Neural cell (in vitro differentiated cells): Measurements from ENCODE around the gene C1orf87.

Source experiments
- EZH2 ChIP-seq: fragments of 200-600, 300-800 bp; shearing (Covaris generic), sonication (generic); IDR thresholded peaks from 2 replicates; pipeline ENCODE4 v1.6.1; 2014; ENCODE audit warnings: antibody characterized with exemption, low read length, borderline replicate concordance, mild to moderate bottlenecking; ENCODE audit not compliant: insufficient read depth, poor library complexity, severe bottlenecking
- POLR2AphosphoS5 ChIP-seq: IDR thresholded peaks from 2 replicates; pipeline ENCODE4 v1.6.1; 2012
- RAD21 ChIP-seq: fragments of 450-650 bp; conservative IDR thresholded peaks from 2 replicates; pipeline ENCODE4 v1.6.1; 2014; ENCODE audit warnings: antibody characterized with exemption, mild to moderate bottlenecking, moderate library complexity
- TAF1 ChIP-seq: IDR thresholded peaks from 2 replicates; pipeline ENCODE4 v1.6.1; 2012; ENCODE audit warnings: low read depth
- TF ChIP-seq, protein P1 (sequence below): fragments of 450-650 bp; IDR thresholded peaks from 2 replicates; pipeline ENCODE4 v1.5.1; 2014; ENCODE audit warnings: antibody characterized with exemption, mild to moderate bottlenecking, moderate library complexity; ENCODE audit not compliant: poor library complexity, severe bottlenecking

DNA sequence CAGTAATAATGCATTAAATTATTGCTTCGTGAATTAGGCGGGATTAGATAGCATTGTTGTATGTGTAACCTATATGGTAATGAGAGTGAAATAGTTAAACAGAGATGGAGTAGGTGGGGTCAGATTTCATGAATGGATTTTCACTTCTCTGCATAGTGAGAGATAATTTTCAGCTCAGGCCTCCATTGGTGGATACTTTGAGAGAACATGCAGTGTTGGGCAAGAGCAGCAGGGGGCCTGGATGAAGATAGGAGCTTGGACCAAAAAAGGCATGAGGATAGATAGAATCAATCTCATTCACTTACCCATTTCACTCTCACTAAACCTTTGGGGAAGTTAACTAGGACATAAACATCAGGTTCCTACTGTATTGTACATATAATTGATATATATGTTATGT, 39.5 kb upstream of the C1orf87 start:
- TF ChIP-seq, protein P1, sequence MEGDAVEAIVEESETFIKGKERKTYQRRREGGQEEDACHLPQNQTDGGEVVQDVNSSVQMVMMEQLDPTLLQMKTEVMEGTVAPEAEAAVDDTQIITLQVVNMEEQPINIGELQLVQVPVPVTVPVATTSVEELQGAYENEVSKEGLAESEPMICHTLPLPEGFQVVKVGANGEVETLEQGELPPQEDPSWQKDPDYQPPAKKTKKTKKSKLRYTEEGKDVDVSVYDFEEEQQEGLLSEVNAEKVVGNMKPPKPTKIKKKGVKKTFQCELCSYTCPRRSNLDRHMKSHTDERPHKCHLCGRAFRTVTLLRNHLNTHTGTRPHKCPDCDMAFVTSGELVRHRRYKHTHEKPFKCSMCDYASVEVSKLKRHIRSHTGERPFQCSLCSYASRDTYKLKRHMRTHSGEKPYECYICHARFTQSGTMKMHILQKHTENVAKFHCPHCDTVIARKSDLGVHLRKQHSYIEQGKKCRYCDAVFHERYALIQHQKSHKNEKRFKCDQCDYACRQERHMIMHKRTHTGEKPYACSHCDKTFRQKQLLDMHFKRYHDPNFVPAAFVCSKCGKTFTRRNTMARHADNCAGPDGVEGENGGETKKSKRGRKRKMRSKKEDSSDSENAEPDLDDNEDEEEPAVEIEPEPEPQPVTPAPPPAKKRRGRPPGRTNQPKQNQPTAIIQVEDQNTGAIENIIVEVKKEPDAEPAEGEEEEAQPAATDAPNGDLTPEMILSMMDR: no peak
- TF ChIP-seq TAF1 (no peak), EZH2 (no peak), POLR2AphosphoS5 (no peak), RAD21 (no peak)
